H1 (cell line): ENCODE measurements around the gene PAIP2B. TPM values are rescaled to one million over a fixed set of nuclear protein-coding genes. Genes with fewer than 3 reads are reported as not detected.

Experiments
- CTCF ChIA-PET: fragments of 300-600 bp; sonication (Branson Sonifier 250); formaldehyde crosslinking; loops from one replicate; lab custom pipeline; 2021; ENCODE audit not compliant: partially characterized antibody; lab: Charles Lee
- POLR2A ChIA-PET: fragments of 300-600 bp; sonication (Branson Sonifier 250); formaldehyde crosslinking; loops from one replicate; lab custom pipeline; 2021; ENCODE audit warnings: inconsistent platforms; ENCODE audit not compliant: partially characterized antibody; lab: Charles Lee
- DNase-seq, 2 experiments: peaks; one replicate each; pipeline versions ENCODE4 v3.0.0 to v3.0.0-alpha.2; 2010 to 2022; ENCODE audit warnings: low spot score in 2 of 2, low read depth in 1 of 2, mixed read lengths in 1 of 2
- FAIRE-seq: peaks from 2 replicates; lab custom pipeline; 2011; peaks lifted over from hg19 to GRCh38; lab: Jason Lieb, UNC
- H2AFZ ChIP-seq: 2 replicates; pipeline ENCODE4 v1.8.1; 2012; ENCODE audit warnings: low read length, inconsistent platforms
- H2AK5ac ChIP-seq: 2 replicates; pipeline ENCODE4 v1.6.1; 2013; ENCODE audit warnings: low read depth, low read length
- H2BK120ac ChIP-seq: replicated peaks from 2 replicates; pipeline ENCODE3; 2013; ENCODE audit warnings: low read depth, low read length, inconsistent platforms
- H2BK12ac ChIP-seq: 2 replicates; pipeline ENCODE4 v1.6.1; 2013; ENCODE audit warnings: low read depth, low read length
- H2BK15ac ChIP-seq: 2 replicates; pipeline ENCODE4 v1.6.1; 2013; ENCODE audit warnings: low read length
- H2BK20ac ChIP-seq: 2 replicates; pipeline ENCODE4 v1.6.1; 2013; ENCODE audit warnings: low read length
- H2BK5ac ChIP-seq: 2 replicates; pipeline ENCODE4 v1.6.1; 2013; ENCODE audit warnings: low read depth, low read length
- H3K14ac ChIP-seq: 2 replicates; pipeline ENCODE4 v1.6.1; 2013; ENCODE audit warnings: inconsistent platforms; ENCODE audit not compliant: insufficient read length
- H3K18ac ChIP-seq: 2 replicates; pipeline ENCODE4 v1.6.1; 2013; ENCODE audit warnings: low read length; ENCODE audit errors: extremely low read depth
- H3K23ac ChIP-seq: 2 replicates; pipeline ENCODE4 v1.6.1; 2013; ENCODE audit warnings: inconsistent platforms; ENCODE audit not compliant: insufficient read length
- H3K23me2 ChIP-seq: 2 replicates; pipeline ENCODE4 v1.6.1; 2013; ENCODE audit warnings: low read depth, low read length
- H3K27ac ChIP-seq: 2 replicates; pipeline ENCODE4 v1.6.1; 2011; ENCODE audit warnings: low read depth, low read length, inconsistent platforms
- H3K27me3 ChIP-seq, 4 experiments: replicated peaks in 1 of 4; 1 replicate in 1 of 4; 2 replicates in 3 of 4; pipeline versions ENCODE4 v1.6.1 to v1.8.1; 2011 to 2013; ENCODE audit warnings: low read length in 3 of 4, mild to moderate bottlenecking in 3 of 4, inconsistent platforms in 2 of 4, mixed read lengths in 2 of 4, moderate library complexity in 1 of 4; ENCODE audit not compliant: control insufficient read depth in 3 of 4, insufficient read depth in 3 of 4; ENCODE audit errors: extremely low read depth in 1 of 4
- H3K36me3 ChIP-seq, 4 experiments: 2 replicates each; pipeline versions ENCODE4 v1.6.1 to v1.8.1; 2011 to 2013; ENCODE audit warnings: mild to moderate bottlenecking in 4 of 4, low read length in 3 of 4, moderate library complexity in 2 of 4, control low read depth in 1 of 4, inconsistent platforms in 1 of 4; ENCODE audit not compliant: insufficient read depth in 4 of 4, control insufficient read depth in 2 of 4
- H3K4ac ChIP-seq: replicated peaks from 2 replicates; pipeline ENCODE3; 2013; ENCODE audit warnings: low read length, low read depth, mixed read lengths, inconsistent platforms; ENCODE audit not compliant: insufficient read length
- H3K4me1 ChIP-seq, 4 experiments: replicated peaks in 1 of 4; 1 replicate in 1 of 4; 2 replicates in 3 of 4; pipeline versions ENCODE4 v1.6.1 to v1.8.1; 2011 to 2013; ENCODE audit warnings: low read length in 3 of 4, inconsistent platforms in 2 of 4, mixed read lengths in 1 of 4; ENCODE audit not compliant: insufficient read depth in 4 of 4, control insufficient read depth in 3 of 4
- H3K4me2 ChIP-seq, 2 experiments: 2 replicates each; pipeline versions ENCODE4 v1.6.1 to v1.8.1; 2011 to 2013; ENCODE audit warnings: low read depth in 2 of 2, low read length in 2 of 2, control low read depth in 1 of 2, inconsistent platforms in 1 of 2, mild to moderate bottlenecking in 1 of 2; ENCODE audit not compliant: insufficient read depth in 1 of 2
- H3K4me3 ChIP-seq, 4 experiments: fragments of 200-600, 300-600 bp in 1 of 4; sonication (generic), shearing (Covaris generic), sonication (Bioruptor Twin) in 1 of 4; 2 replicates each; pipeline versions ENCODE4 v1.5.1 to v1.8.1; 2011 to 2016; ENCODE audit warnings: low read length in 4 of 4, low read depth in 3 of 4, control low read depth in 2 of 4, inconsistent platforms in 2 of 4, mild to moderate bottlenecking in 2 of 4, mixed read lengths in 1 of 4, moderate library complexity in 1 of 4; ENCODE audit not compliant: insufficient read depth in 2 of 4; ENCODE audit errors: extremely low read depth in 1 of 4
- H3K56ac ChIP-seq: replicated peaks from 2 replicates; pipeline ENCODE3; 2013; ENCODE audit warnings: low read depth, mild to moderate bottlenecking, mixed read lengths, low read length, inconsistent platforms; ENCODE audit not compliant: insufficient read length
- H3K79me1 ChIP-seq: 2 replicates; pipeline ENCODE4 v1.6.1; 2013; ENCODE audit warnings: low read depth, low read length, control low read depth
- H3K79me2 ChIP-seq, 2 experiments: 2 replicates each; pipeline versions ENCODE4 v1.6.1 to v1.8.1; 2012 to 2013; ENCODE audit warnings: low read length in 2 of 2, mild to moderate bottlenecking in 2 of 2, inconsistent platforms in 1 of 2; ENCODE audit not compliant: insufficient read depth in 2 of 2, control insufficient read depth in 1 of 2
- H3K9ac ChIP-seq, 4 experiments: replicated peaks in 1 of 4; 1 replicate in 1 of 4; 2 replicates in 3 of 4; pipeline versions ENCODE4 v1.6.1 to v1.8.1; 2011 to 2013; ENCODE audit warnings: low read depth in 3 of 4, low read length in 3 of 4, control low read depth in 2 of 4, mild to moderate bottlenecking in 2 of 4, moderate library complexity in 2 of 4, inconsistent platforms in 1 of 4; ENCODE audit errors: extremely low read depth in 1 of 4
- H3K9me3 ChIP-seq, 2 experiments: 2 replicates each; pipeline versions ENCODE4 v1.6.1 to v1.8.1; 2012 to 2013; ENCODE audit warnings: mild to moderate bottlenecking in 2 of 2, moderate library complexity in 2 of 2, control low read depth in 1 of 2, inconsistent platforms in 1 of 2, low read depth in 1 of 2, low read length in 1 of 2, mixed read lengths in 1 of 2; ENCODE audit not compliant: insufficient read depth in 2 of 2
- H4K20me1 ChIP-seq, 2 experiments: replicated peaks in 1 of 2; 2 replicates each; pipeline versions ENCODE3 to v1.8.1; 2011 to 2013; ENCODE audit warnings: inconsistent platforms in 2 of 2, low read length in 2 of 2, mild to moderate bottlenecking in 1 of 2; ENCODE audit not compliant: insufficient read depth in 2 of 2, control insufficient read depth in 1 of 2
- H4K5ac ChIP-seq: 2 replicates; pipeline ENCODE4 v1.6.1; 2013; ENCODE audit warnings: low read length, low read depth, mixed read lengths, inconsistent platforms; ENCODE audit not compliant: insufficient read length
- H4K8ac ChIP-seq: 2 replicates; pipeline ENCODE4 v1.8.0; 2013; ENCODE audit warnings: mild to moderate bottlenecking, moderate library complexity, low read length, inconsistent platforms; ENCODE audit not compliant: insufficient read depth; ENCODE audit errors: extremely low read depth
- H4K91ac ChIP-seq: replicated peaks from 2 replicates; pipeline ENCODE3; 2013; ENCODE audit warnings: low read length, mixed read lengths, inconsistent platforms; ENCODE audit not compliant: insufficient read length
- BACH1 ChIP-seq: IDR thresholded peaks from 2 replicates; pipeline ENCODE4 v1.6.1; 2012; ENCODE audit warnings: low read length, improper control_type of control experiment
- JUN ChIP-seq: IDR thresholded peaks from 2 replicates; pipeline ENCODE4 v1.6.1; 2011; ENCODE audit warnings: low read depth, mild to moderate bottlenecking, improper control_type of control experiment, low read length
- RAD21 ChIP-seq, 2 experiments: IDR thresholded peaks in 1 of 2; conservative IDR thresholded peaks in 1 of 2; 2 replicates each; pipeline ENCODE4 v1.6.1; 2011; ENCODE audit warnings: low read depth in 2 of 2, low read length in 2 of 2, improper control_type of control experiment in 1 of 2, inconsistent platforms in 1 of 2, mild to moderate bottlenecking in 1 of 2, moderate library complexity in 1 of 2
- WGBS, 2 experiments: shearing (Covaris generic) in 1 of 2; methylation state at CpG; one replicate each; pipeline versions ENCODE4 v1.1.6 to v1.1.7; 2013 to 2015; ENCODE audit warnings: low lambda C conversion rate in 2 of 2, mixed read lengths in 2 of 2, inconsistent platforms in 1 of 2, low coverage in 1 of 2, missing lambda C conversion rate in 1 of 2; ENCODE audit not compliant: insufficient replicate concordance in 2 of 2, insufficient coverage in 1 of 2, insufficient read length in 1 of 2; ENCODE audit errors: extremely low coverage in 1 of 2, missing lambda C conversion rate in 1 of 2; 5-methylcytosine and 5-hydroxymethylcytosine counted together
- polyA plus RNA-seq, 7 experiments: library from polyadenylated mRNA; depleted of rRNA in 3 of 7; stranded (reverse) in 5 of 7; unstranded in 2 of 7; fragments of >200 nt in 5 of 7; fragments of 200-250 nt in 2 of 7; gene quantifications; 1 replicate in 5 of 7; 2 replicates in 1 of 7; 4 replicates in 1 of 7; pipeline versions ENCODE4 v1.2.1 to v1.2.3, GENCODE V29; 2011 to 2013; ENCODE audit warnings: missing spikeins in 2 of 7, mixed read lengths in 2 of 7
- total RNA-seq: library from RNA; stranded (reverse); fragmentation: NEBNext Ultra II Directional; extraction: Animal tissue kit (Norgen Biotek cat#: 25700); gene quantifications from 2 replicates; pipeline ENCODE4 v1.2.1, GENCODE V29; 2021
- TF ChIP-seq, protein P1 (sequence below): IDR thresholded peaks from 2 replicates; pipeline ENCODE4 v1.6.1; 2012; ENCODE audit warnings: inconsistent platforms
- TF ChIP-seq, protein P2 (sequence below): IDR thresholded peaks from 2 replicates; pipeline ENCODE4 v1.6.1; 2012; ENCODE audit warnings: inconsistent platforms

PAIP2B gene
- total and polyA plus RNA-seq, 2 of the 8 experiments (the other 6 are each of a cell fraction or from before 2014, with no cell fraction given): 8.4 to 31.3 TPM

DNA sequence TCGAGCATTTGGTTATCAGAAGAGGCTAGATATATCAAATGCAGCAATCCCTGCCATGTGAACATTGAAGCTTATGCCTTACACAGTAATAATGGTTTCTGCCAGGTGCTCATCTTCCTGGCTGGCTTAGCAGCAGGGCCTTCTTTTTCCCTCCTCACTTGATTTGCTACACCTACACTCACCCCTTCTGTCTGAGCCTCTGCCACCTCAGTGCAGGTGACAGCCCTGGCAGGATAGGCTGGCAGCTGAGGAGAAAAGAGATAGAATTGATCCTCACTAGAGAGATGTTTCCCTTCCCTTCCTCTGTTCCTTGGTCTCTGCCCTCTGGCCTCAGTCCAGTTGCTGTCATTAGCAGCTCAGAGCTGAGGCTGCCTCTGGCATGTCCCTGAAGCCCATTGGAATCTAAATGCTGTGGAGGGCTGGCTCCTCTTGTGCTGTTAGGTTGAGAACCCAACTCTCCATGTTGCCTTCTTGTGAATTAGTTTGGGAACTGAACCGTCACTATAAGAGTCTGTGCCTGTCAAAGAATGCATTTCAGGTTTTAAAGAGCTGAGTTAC, 78.3 kb downstream of the PAIP2B start:
- Histone ChIP-seq H3K79me2 (no peaks in the 10 kb centered on the region), H3K36me3 (peaks cover 25 to 60% (median 47%) of the 10 kb centered on the region in 4 experiments), H3K4me1 (no peaks in the 10 kb centered on the region), H4K91ac (no peak overlapping the region), H3K4ac (no peak overlapping the region), H2AK5ac (no peak overlapping the region), H4K20me1 (peaks cover 2 to 6% of the 10 kb centered on the region in 2 experiments), H3K56ac (no peak overlapping the region), H2BK12ac (no peak overlapping the region), H3K27me3 (no peaks in the 10 kb centered on the region), H2BK120ac (no peak overlapping the region), H3K27ac (no peak overlapping the region), H3K14ac (no peak overlapping the region), H2BK15ac (no peak overlapping the region), H3K79me1 (no peaks in the 10 kb centered on the region), H2BK20ac (no peak overlapping the region), H4K8ac (no peak overlapping the region), H4K5ac (no peak overlapping the region), H3K9me3 (no peaks in the 10 kb centered on the region), H3K9ac (no peak overlapping the region), H3K4me3 (no peak overlapping the region), H3K23me2 (no peaks in the 10 kb centered on the region), H3K18ac (no peak overlapping the region), H3K23ac (no peak overlapping the region), H2BK5ac (no peak overlapping the region), H2AFZ (no peak overlapping the region), H3K4me2 (no peak overlapping the region)
- FAIRE-seq (no peak), DNase-seq (no peak)
- no peak for TF ChIP-seq JUN
- no peak for TF ChIP-seq RAD21 (IDR thresholded peaks at IDR 0.05 in 1 of 2, conservative IDR thresholded peaks at IDR 0.05 in 1 of 2; ENCODE audit: low read depth in 2 of 2, low read length in 2 of 2)
- TF ChIP-seq, protein P1, sequence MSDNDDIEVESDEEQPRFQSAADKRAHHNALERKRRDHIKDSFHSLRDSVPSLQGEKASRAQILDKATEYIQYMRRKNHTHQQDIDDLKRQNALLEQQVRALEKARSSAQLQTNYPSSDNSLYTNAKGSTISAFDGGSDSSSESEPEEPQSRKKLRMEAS: no peak
- TF ChIP-seq BACH1: no peak
- TF ChIP-seq, protein P2, sequence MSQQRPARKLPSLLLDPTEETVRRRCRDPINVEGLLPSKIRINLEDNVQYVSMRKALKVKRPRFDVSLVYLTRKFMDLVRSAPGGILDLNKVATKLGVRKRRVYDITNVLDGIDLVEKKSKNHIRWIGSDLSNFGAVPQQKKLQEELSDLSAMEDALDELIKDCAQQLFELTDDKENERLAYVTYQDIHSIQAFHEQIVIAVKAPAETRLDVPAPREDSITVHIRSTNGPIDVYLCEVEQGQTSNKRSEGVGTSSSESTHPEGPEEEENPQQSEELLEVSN: no peak
- WGBS, 2 experiments: 76% methylated on average over 2 of the region's 2 CpGs; no CpG with 5 or more reads in 1 of the 2 experiments
- ChIA-PET POLR2A (no interaction called here), CTCF (interaction anchor here (0.5 to 4.6 kb wide), 5 partner anchors 12 to 164 kb away, joined by 3 to 14 read pairs (median 3); no protein-coding TSS in a partner anchor)
